Tibial nerve (tissue), 4 donors: ENCODE results near the gene SLC66A1.
"Not testable (repeated sequence)": the region's sequence is repeated elsewhere in the genome, so short reads cannot be mapped to it uniquely, and the experiment has no call there.

Experiments used
- CTCF ChIP-seq, 5 experiments: fragments of 200-600 bp in 3 of 5; fragments of 450-650 bp in 2 of 5; sonication (generic) in 3 of 5; IDR thresholded peaks; one replicate each; pipeline ENCODE4 v1.5.1; 2016 to 2019; ENCODE audit warnings: antibody characterized with exemption in 5 of 5, mild to moderate bottlenecking in 3 of 5, moderate library complexity in 2 of 5
- EP300 ChIP-seq, 2 donors: sonication (generic); formaldehyde crosslinking; IDR thresholded peaks; one replicate each; pipeline ENCODE4 v1.6.1; 2017; ENCODE audit warnings: antibody characterized with exemption in 2 of 2, mild to moderate bottlenecking in 1 of 2
- POLR2A ChIP-seq, 2 donors: fragments of 450-650 bp; IDR thresholded peaks; one replicate each; pipeline ENCODE4 v1.6.1; 2017; ENCODE audit warnings: antibody characterized with exemption in 2 of 2, mild to moderate bottlenecking in 2 of 2, moderate library complexity in 2 of 2

- TF ChIP-seq EP300, CTCF, POLR2A (IDR thresholded peaks at IDR 0.05): not testable (repeated sequence)
Observed at GRCh38 chr1:19285366-19285765, 26.8 kb upstream of the SLC66A1 start.
